Smooth muscle cell (in vitro differentiated cells): Measurements from ENCODE around the gene WSCD2. TPM values are rescaled to one million over a fixed set of nuclear protein-coding genes. Genes with fewer than 3 reads are reported as not detected.

ENCODE experiments used
- DNase-seq: peaks from one replicate; lab custom pipeline; 2025; ENCODE audit not compliant: unreplicated experiment; lab: John Stamatoyannopoulos, UW
- H2AFZ ChIP-seq: fragments of 200-600 bp; sonication (generic); 2 replicates; pipeline ENCODE4 v1.6.0; 2016; ENCODE audit warnings: antibody characterized with exemption, low read depth, mild to moderate bottlenecking
- H3F3A ChIP-seq: fragments of 200-600 bp; sonication (generic); 2 replicates; pipeline ENCODE4 v1.6.0; 2017; ENCODE audit warnings: antibody characterized with exemption, low read depth
- H3K27ac ChIP-seq: fragments of 200-600 bp; sonication (generic); 2 replicates; pipeline ENCODE4 v1.5.1; 2016; ENCODE audit warnings: low read depth, mild to moderate bottlenecking
- H3K27me3 ChIP-seq: fragments of 200-600 bp; sonication (generic); 2 replicates; pipeline ENCODE4 v1.6.1; 2016; ENCODE audit warnings: low read depth, mild to moderate bottlenecking
- H3K36me3 ChIP-seq: fragments of 200-600 bp; sonication (generic); 2 replicates; pipeline ENCODE4 v1.5.1; 2016; ENCODE audit warnings: low read depth
- H3K4me1 ChIP-seq: fragments of 200-600 bp; sonication (generic); 2 replicates; pipeline ENCODE4 v1.5.1; 2016; ENCODE audit warnings: low read depth
- H3K4me2 ChIP-seq: fragments of 200-600 bp; sonication (generic); 2 replicates; pipeline ENCODE4 v1.6.0; 2016; ENCODE audit warnings: mild to moderate bottlenecking
- H3K4me3 ChIP-seq: fragments of 200-600 bp; sonication (generic); 2 replicates; pipeline ENCODE4 v1.5.1; 2016; ENCODE audit warnings: mild to moderate bottlenecking
- H3K79me2 ChIP-seq: fragments of 200-600 bp; sonication (generic); 2 replicates; pipeline ENCODE4 v1.6.0; 2016; ENCODE audit warnings: low read depth, mild to moderate bottlenecking
- H3K9ac ChIP-seq: fragments of 200-600 bp; sonication (generic); 2 replicates; pipeline ENCODE4 v1.6.0; 2016; ENCODE audit warnings: low read depth
- H3K9me3 ChIP-seq: fragments of 200-600 bp; sonication (generic); replicated peaks from 2 replicates; pipeline ENCODE4 v1.5.1; 2016; ENCODE audit warnings: low read depth
- H4K20me1 ChIP-seq: fragments of 200-600 bp; sonication (generic); 2 replicates; pipeline ENCODE4 v1.6.0; 2016; ENCODE audit warnings: low read depth
- CTCF ChIP-seq: fragments of 200-600 bp; sonication (generic); IDR thresholded peaks from 2 replicates; pipeline ENCODE4 v1.5.1; 2017; ENCODE audit warnings: borderline replicate concordance, mild to moderate bottlenecking, antibody characterized with exemption; ENCODE audit not compliant: insufficient read depth, poor library complexity, severe bottlenecking
- WGBS: methylation state at CpG from one replicate; pipeline ENCODE4 v1.1.7; 2016; ENCODE audit warnings: low lambda C conversion rate; 5-methylcytosine and 5-hydroxymethylcytosine counted together
- polyA plus RNA-seq: library from polyadenylated mRNA; unstranded; fragments of >200 nt; fragmentation: Nextera tagmentation; extraction: Ambion mirVana; gene quantifications from 2 replicates; pipeline ENCODE4 v1.2.1, GENCODE V29; 2016
- total RNA-seq: library from RNA; depleted of rRNA; stranded (reverse); fragments of >200 nt; gene quantifications from 2 replicates; pipeline ENCODE4 v1.2.3, GENCODE V29; 2014

Gene WSCD2
- total and polyA plus RNA-seq, 2 experiments from 2014 or later = 0.13 TPM

- H3F3A ChIP-seq = no peaks in the 10 kb centered on the region
- no peak overlapping the region for H2AFZ ChIP-seq
- no peaks in the 10 kb centered on the region for H3K9me3 ChIP-seq
- peaks cover 2% of the 10 kb centered on the region for H3K27me3 ChIP-seq
- H3K36me3 ChIP-seq = no peaks in the 10 kb centered on the region
- DNase-seq = no peak
- no peak overlapping the region for H3K27ac ChIP-seq
- TF ChIP-seq CTCF = peak; percentile 71
- no peaks in the 10 kb centered on the region for H3K4me1 ChIP-seq
- no peak overlapping the region for H3K4me3 ChIP-seq
- 30% methylated on average over 2 of the region's 2 CpGs for WGBS
- H3K9ac ChIP-seq = no peak overlapping the region
- H3K79me2 ChIP-seq = no peaks in the 10 kb centered on the region
- no peak overlapping the region for H3K4me2 ChIP-seq
- H4K20me1 ChIP-seq = no peaks in the 10 kb centered on the region
These were observed 64.8 kb downstream of the WSCD2 start for GRCh38 chr12:108193917-108194316.

GRCh38 chr12:108194585-108194984, 65.5 kb downstream of the WSCD2 start:
- H3K9me3 ChIP-seq = no peaks in the 10 kb centered on the region
- TF ChIP-seq CTCF = no peak
- H3F3A ChIP-seq = no peaks in the 10 kb centered on the region
- H3K9ac ChIP-seq = no peak overlapping the region
- H3K27ac ChIP-seq = no peak overlapping the region
- no peaks in the 10 kb centered on the region for H3K36me3 ChIP-seq
- H3K4me3 ChIP-seq = no peak overlapping the region
- no peak for DNase-seq
- peaks cover 2% of the 10 kb centered on the region for H3K27me3 ChIP-seq
- no peaks in the 10 kb centered on the region for H3K79me2 ChIP-seq
- no peak overlapping the region for H2AFZ ChIP-seq
- no peaks in the 10 kb centered on the region for H3K4me1 ChIP-seq
- 61% methylated on average over 1 of the region's 1 CpG for WGBS
- no peak overlapping the region for H3K4me2 ChIP-seq
- H4K20me1 ChIP-seq = no peaks in the 10 kb centered on the region

- DNase-seq = no peak
- H3K9ac ChIP-seq = no peak overlapping the region
- no peaks in the 10 kb centered on the region for H3K4me1 ChIP-seq
- H3K4me3 ChIP-seq = no peak overlapping the region
- H3K4me2 ChIP-seq = no peak overlapping the region
- no peaks in the 10 kb centered on the region for H4K20me1 ChIP-seq
- H3K9me3 ChIP-seq = no peaks in the 10 kb centered on the region
- H3F3A ChIP-seq = no peaks in the 10 kb centered on the region
- H3K79me2 ChIP-seq = no peaks in the 10 kb centered on the region
- H2AFZ ChIP-seq = no peak overlapping the region
- no peak overlapping the region for H3K27ac ChIP-seq
- TF ChIP-seq CTCF = no peak
- H3K36me3 ChIP-seq = no peaks in the 10 kb centered on the region
- H3K27me3 ChIP-seq = peaks cover 2% of the 10 kb centered on the region
- WGBS = 96% methylated on average over 1 of the region's 1 CpG
These were observed 67.2 kb downstream of the WSCD2 start for GRCh38 chr12:108196319-108196718.

GRCh38 chr12:108196921-108197320, 67.8 kb downstream of the WSCD2 start:
- no peak overlapping the region for H3K9ac ChIP-seq

More at GRCh38 chr12:108196921-108197320, 67.8 kb downstream of the WSCD2 start:
- Histone ChIP-seq H2AFZ (no peak overlapping the region), H3K9me3 (no peaks in the 10 kb centered on the region), H3K36me3 (no peaks in the 10 kb centered on the region), H3K4me1 (no peaks in the 10 kb centered on the region), H3K27me3 (peaks cover 2% of the 10 kb centered on the region), H3K79me2 (no peaks in the 10 kb centered on the region), H3K4me3 (no peak overlapping the region), H3K4me2 (no peak overlapping the region), H3F3A (no peaks in the 10 kb centered on the region), H3K27ac (no peak overlapping the region), H4K20me1 (no peaks in the 10 kb centered on the region)
- 95% methylated on average over 2 of the region's 2 CpGs for WGBS
- TF ChIP-seq CTCF = no peak
- no peak for DNase-seq
